Keratinocyte (primary cell): Measurements from ENCODE around the gene CHST15. TPM values are rescaled to one million over a fixed set of nuclear protein-coding genes. Genes with fewer than 3 reads are reported as not detected.

Source experiments
- DNase-seq: peaks from one replicate; pipeline ENCODE4 v3.0.0-alpha.2; 2011; ENCODE audit warnings: low read depth, missing footprints, low spot score
- FAIRE-seq: peaks from 2 replicates; lab custom pipeline; 2011; peaks lifted over from hg19 to GRCh38; lab: Jason Lieb, UNC
- H2AFZ ChIP-seq: 2 replicates; pipeline ENCODE4 v1.6.0; 2012; ENCODE audit warnings: low read length, control low read depth, inconsistent platforms; ENCODE audit not compliant: control insufficient read depth
- H3K27ac ChIP-seq: 2 replicates; pipeline ENCODE4 v1.5.1; 2011; ENCODE audit warnings: low read length; ENCODE audit not compliant: control insufficient read depth, insufficient read depth
- H3K27me3 ChIP-seq: 3 replicates; pipeline ENCODE4 v1.6.0; 2011; ENCODE audit warnings: low read length; ENCODE audit not compliant: control insufficient read depth, insufficient read depth; ENCODE audit errors: extremely low read depth
- H3K36me3 ChIP-seq, 2 experiments: 2 replicates in 1 of 2; 3 replicates in 1 of 2; pipeline ENCODE4 v1.5.1; 2011; ENCODE audit warnings: low read length in 2 of 2, mild to moderate bottlenecking in 1 of 2; ENCODE audit not compliant: control insufficient read depth in 2 of 2, insufficient read depth in 2 of 2; ENCODE audit errors: extremely low read depth in 1 of 2
- H3K4me1 ChIP-seq: 3 replicates; pipeline ENCODE4 v1.5.1; 2011; ENCODE audit warnings: low read length; ENCODE audit not compliant: control insufficient read depth, insufficient read depth; ENCODE audit errors: extremely low read depth
- H3K4me2 ChIP-seq: 3 replicates; pipeline ENCODE4 v1.6.0; 2011; ENCODE audit warnings: low read depth, low read length; ENCODE audit not compliant: control insufficient read depth, insufficient read depth; ENCODE audit errors: extremely low read depth
- H3K4me3 ChIP-seq, 3 experiments: fragments of 200-600 bp in 1 of 3; sonication (generic) in 1 of 3; 2 replicates in 2 of 3; 3 replicates in 1 of 3; pipeline ENCODE4 v1.5.1; 2011 to 2016; ENCODE audit warnings: low read length in 3 of 3, mild to moderate bottlenecking in 3 of 3, control low read depth in 2 of 3, inconsistent platforms in 1 of 3, low read depth in 1 of 3, mixed read lengths in 1 of 3, mixed run types in 1 of 3, moderate library complexity in 1 of 3; ENCODE audit not compliant: control insufficient read depth in 2 of 3, insufficient read depth in 2 of 3; ENCODE audit errors: extremely low read depth in 1 of 3
- H3K79me2 ChIP-seq: 2 replicates; pipeline ENCODE4 v1.6.0; 2012; ENCODE audit warnings: low read length; ENCODE audit not compliant: control insufficient read depth, insufficient read depth
- H3K9ac ChIP-seq: 3 replicates; pipeline ENCODE4 v1.6.0; 2011; ENCODE audit warnings: low read length; ENCODE audit not compliant: control insufficient read depth, insufficient read depth; ENCODE audit errors: extremely low read depth
- H3K9me1 ChIP-seq: 3 replicates; pipeline ENCODE4 v1.6.0; 2011; ENCODE audit warnings: low read length; ENCODE audit not compliant: control insufficient read depth, insufficient read depth; ENCODE audit errors: extremely low read depth
- H3K9me3 ChIP-seq: 2 replicates; pipeline ENCODE4 v1.5.1; 2012; ENCODE audit warnings: low read depth, low read length; ENCODE audit not compliant: control insufficient read depth
- H4K20me1 ChIP-seq: 3 replicates; pipeline ENCODE4 v1.6.0; 2011; ENCODE audit warnings: low read length; ENCODE audit not compliant: control insufficient read depth, insufficient read depth; ENCODE audit errors: extremely low read depth
- CTCF ChIP-seq, 3 experiments: IDR thresholded peaks in 1 of 3; conservative IDR thresholded peaks in 1 of 3; optimal IDR thresholded peaks in 1 of 3; 2 replicates in 2 of 3; 3 replicates in 1 of 3; pipeline versions ENCODE3 to v1.5.1; 2011; ENCODE audit warnings: low read length in 3 of 3, mild to moderate bottlenecking in 3 of 3, moderate library complexity in 2 of 3, control low read depth in 1 of 3, inconsistent platforms in 1 of 3; ENCODE audit not compliant: insufficient read depth in 2 of 3; ENCODE audit errors: extremely low read depth in 1 of 3
- EZH2 ChIP-seq: IDR thresholded peaks from one replicate; pipeline ENCODE4 v1.6.1; 2012; ENCODE audit warnings: inconsistent platforms, mild to moderate bottlenecking, low read length, moderate library complexity
- dilution Hi-C: fragments of 300-500 bp; cut with MboI; formaldehyde crosslinking; loops from one replicate; pipeline ENCODE4 v1.7.0; 2020; ENCODE audit warnings: low sequenced_read_pairs; ENCODE audit not compliant: extremely low pct_ligation_motif_present
- polyA plus RNA-seq, 5 experiments: library from polyadenylated mRNA; depleted of rRNA in 3 of 5; stranded (reverse) in 3 of 5; stranded (forward) in 1 of 5; unstranded in 1 of 5; fragments of >200 nt; gene quantifications; 1 replicate in 1 of 5; 2 replicates in 3 of 5; 3 replicates in 1 of 5; pipeline versions ENCODE4 v1.2.1 to v1.2.3, GENCODE V29; 2011 to 2012; ENCODE audit warnings: missing spikeins in 2 of 5, low read depth in 1 of 5, low replicate concordance in 1 of 5

Gene CHST15
- polyA plus RNA-seq, 1 donor (not counting 4 experiments of a cell fraction or from before 2014, with no cell fraction given) = 24.5 TPM

- no peak overlapping the region for H2AFZ ChIP-seq
- dilution Hi-C loops = no loop called here
- H3K27ac ChIP-seq = no peak overlapping the region
- H3K9me3 ChIP-seq = no peaks in the 10 kb centered on the region
- TF ChIP-seq CTCF (optimal IDR thresholded peaks at IDR 0.05 in 1 of 3, IDR thresholded peaks at IDR 0.05 in 1 of 3, conservative IDR thresholded peaks at IDR 0.05 in 1 of 3; ENCODE audit: extremely low read depth in 1 of 3, insufficient read depth in 2 of 3, low read length in 3 of 3) (no peak), EZH2 (no peak)
- peaks cover 9% of the 10 kb centered on the region for H3K27me3 ChIP-seq
- peaks cover 6% of the 10 kb centered on the region for H3K4me1 ChIP-seq
- H3K79me2 ChIP-seq = no peaks in the 10 kb centered on the region
- no peaks in the 10 kb centered on the region for H3K36me3 ChIP-seq
- H3K9me1 ChIP-seq = peaks cover 3% of the 10 kb centered on the region
- FAIRE-seq (no peak), DNase-seq (no peak)
- no peak overlapping the region for H3K9ac ChIP-seq
- H3K4me2 ChIP-seq = no peak overlapping the region
- H3K4me3 ChIP-seq = no peak overlapping the region
- H4K20me1 ChIP-seq = no peaks in the 10 kb centered on the region
Observed at GRCh38 chr10:124127965-124128810, 34.8 kb upstream of the CHST15 start.

GRCh38 chr10:124127563-124127962 is 34.2 kb upstream of the CHST15 start:
- Histone ChIP-seq H3K9me1 (peaks cover 3% of the 10 kb centered on the region), H3K4me3 (no peak overlapping the region), H3K27me3 (peaks cover 8% of the 10 kb centered on the region), H3K27ac (no peak overlapping the region), H2AFZ (no peak overlapping the region), H3K36me3 (no peaks in the 10 kb centered on the region), H3K4me2 (no peak overlapping the region), H3K4me1 (peaks cover 6% of the 10 kb centered on the region), H3K9me3 (no peaks in the 10 kb centered on the region), H3K79me2 (no peaks in the 10 kb centered on the region), H4K20me1 (no peaks in the 10 kb centered on the region), H3K9ac (no peak overlapping the region)
- dilution Hi-C loops = no loop called here
- no peak for DNase-seq
- TF ChIP-seq CTCF (optimal IDR thresholded peaks at IDR 0.05 in 1 of 3, IDR thresholded peaks at IDR 0.05 in 1 of 3, conservative IDR thresholded peaks at IDR 0.05 in 1 of 3; ENCODE audit: extremely low read depth in 1 of 3, insufficient read depth in 2 of 3, low read length in 3 of 3) (no peak), EZH2 (no peak)
- FAIRE-seq = no peak
